GM21528 (cell line): ENCODE data around the gene NOC4L.
"Not testable (repeated sequence)": the region's sequence is repeated elsewhere in the genome, so short reads cannot be mapped to it uniquely, and the experiment has no call there.

Experiments
- ATAC-seq: cut with Tn5 transposase; IDR thresholded peaks from one replicate; pipeline ENCODE4 v1.9.1; 2021; ENCODE audit warnings: mild to moderate bottlenecking, moderate library complexity; ENCODE audit not compliant: unreplicated experiment, low FRiP score

Gene NOC4L

DNA sequence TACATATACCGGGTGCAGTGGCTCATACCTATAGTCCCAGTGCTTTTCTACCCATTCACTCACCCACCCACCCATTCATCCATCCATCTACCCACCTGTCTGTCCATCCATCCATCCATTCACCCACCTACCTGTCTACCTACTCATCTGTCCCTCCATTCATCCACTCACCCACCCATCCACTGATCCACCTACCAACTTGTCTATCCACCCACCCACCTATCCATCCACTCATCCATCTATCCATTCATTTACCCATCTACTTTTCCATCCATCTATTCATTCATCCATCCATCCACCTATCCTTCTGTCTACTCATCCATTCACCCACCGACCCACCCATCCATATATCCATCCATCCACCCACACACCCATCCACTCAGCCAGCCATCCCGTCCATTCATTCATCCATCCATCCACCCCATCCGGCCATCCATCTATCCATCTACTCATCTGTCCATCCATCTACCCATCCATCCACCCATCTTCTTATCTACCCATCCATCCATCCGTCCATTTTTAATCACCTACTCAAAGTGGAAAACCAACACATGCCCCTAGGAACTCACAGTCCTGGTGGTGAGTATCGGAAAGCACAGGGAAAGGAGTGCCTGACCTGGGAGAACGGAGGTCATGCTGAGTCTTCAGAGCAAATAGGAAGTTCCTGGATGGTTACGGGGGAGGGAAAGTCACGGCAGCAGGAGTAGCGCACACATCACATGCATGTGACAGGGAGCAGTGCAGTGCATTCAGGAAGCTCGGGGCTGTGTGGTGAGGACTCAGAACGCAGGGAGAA, 20.1 kb upstream of the NOC4L start:
- no peak for ATAC-seq

DNA sequence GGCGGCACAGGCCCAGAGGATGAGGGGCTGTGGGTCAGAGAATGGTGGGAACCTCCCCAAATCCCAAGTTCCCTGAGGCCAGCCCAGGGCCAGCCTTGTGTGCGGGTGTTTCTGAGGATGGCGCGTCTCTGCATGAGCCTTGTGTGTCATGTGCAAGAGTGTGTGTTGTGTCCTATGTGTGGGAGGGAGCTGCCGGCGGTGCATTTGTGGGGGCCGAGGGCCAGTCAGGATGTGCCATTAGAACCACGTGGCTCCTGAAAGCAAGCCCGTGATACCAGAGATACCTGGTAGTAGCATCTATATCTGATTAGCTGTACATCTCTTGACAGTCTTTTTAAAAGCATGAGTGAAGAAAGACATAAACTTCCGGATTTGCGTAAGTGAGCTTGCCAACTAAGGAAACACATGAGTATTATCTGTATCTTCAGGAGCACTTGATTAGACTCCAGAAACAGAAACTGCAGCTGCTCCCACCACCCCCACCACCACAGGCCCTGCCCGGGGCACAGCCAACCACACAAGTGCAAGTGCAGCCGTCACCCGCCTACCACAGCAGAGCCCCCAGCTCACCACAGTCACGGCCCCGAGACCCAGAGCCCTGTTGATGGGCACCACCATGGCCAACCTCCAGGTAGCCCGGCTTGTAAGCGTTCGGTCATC, 19.4 kb upstream of the NOC4L start:
- no peak for ATAC-seq

DNA sequence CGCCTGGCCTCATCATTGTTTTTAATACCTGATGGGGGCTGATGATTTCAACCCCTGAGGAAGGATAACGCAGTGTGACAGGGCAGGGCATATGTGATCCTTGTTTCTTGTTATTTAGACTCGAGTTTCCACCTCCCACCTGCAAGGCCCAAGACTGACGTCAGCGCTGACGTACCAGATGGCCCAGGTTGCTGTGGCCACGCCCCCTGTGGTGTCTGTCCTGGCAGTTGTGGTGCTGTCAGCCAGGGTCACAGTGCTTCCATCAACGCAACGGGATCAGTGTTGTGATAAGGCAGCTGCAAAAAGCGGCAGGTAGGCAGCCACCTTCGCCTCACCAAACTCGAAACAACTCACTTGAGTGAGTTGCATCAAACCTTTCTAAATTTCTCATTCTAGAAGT, 18.5 kb upstream of the NOC4L start:
- no peak for ATAC-seq

DNA sequence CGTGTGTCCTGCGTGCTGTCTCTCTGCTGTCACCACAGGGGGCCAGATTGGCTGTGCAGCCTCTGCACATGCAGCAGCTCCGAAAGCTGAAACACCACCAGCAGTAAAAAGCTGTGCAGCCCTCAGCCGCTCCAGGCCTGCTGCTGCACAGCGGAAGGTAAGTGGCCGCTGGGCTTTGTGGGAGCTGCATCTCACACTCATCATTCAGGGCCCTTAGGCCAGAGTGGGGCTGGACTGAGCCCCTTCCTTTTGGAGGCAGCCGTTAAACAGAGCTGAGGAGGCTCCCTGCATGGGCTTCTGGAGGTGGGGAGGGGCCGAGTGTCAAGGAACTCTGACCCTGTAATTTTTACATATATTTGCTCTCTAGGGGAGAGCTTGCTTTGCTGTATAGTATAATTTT, 17.2 kb upstream of the NOC4L start:
- no peak for ATAC-seq

DNA sequence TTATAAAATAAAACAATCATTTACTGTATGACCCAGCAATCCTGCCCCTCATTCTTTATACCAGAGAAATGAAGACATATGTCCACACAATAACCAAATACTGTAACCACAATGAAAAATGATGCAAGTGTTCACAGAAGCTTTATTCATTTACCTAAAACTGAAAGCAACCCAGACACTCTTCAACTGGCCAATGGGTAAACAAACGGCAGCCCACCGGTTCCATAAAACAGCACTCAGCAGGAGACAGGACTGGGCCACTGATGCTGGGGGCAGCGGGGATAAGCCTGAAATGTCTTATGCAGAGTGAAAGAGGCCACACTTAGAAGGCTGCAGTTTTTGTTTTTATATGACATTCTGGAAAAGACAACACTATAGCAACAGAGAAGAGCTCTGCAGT, 15.2 kb upstream of the NOC4L start:
- ATAC-seq, result no peak

- ATAC-seq, result no peak
Measured at GRCh38 chr12:132130690-132131089, 13.6 kb upstream of the NOC4L start.

GRCh38 chr12:132131229-132131628, 13.0 kb upstream of the NOC4L start:
- ATAC-seq, result no peak

DNA sequence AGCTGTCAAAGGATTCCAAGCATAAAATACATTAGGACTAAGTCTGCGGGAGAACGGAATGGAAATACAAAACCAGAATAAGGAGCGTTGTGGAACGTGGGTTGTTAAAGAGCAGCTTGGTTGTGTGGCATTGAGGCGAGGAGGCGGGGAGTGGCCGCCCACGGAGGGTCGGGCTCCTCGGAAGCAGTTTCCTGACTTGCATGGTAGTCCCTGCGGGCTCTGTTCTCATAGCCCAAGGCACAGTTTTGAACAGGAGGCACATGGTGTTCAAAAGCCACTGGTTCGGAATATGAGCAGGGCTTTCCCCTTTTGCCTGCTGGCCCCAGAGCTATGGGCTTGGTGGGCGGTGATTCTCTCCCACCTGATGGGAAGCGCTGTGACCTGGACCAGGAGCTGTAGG, 12.3 kb upstream of the NOC4L start:
- ATAC-seq, result no peak

DNA sequence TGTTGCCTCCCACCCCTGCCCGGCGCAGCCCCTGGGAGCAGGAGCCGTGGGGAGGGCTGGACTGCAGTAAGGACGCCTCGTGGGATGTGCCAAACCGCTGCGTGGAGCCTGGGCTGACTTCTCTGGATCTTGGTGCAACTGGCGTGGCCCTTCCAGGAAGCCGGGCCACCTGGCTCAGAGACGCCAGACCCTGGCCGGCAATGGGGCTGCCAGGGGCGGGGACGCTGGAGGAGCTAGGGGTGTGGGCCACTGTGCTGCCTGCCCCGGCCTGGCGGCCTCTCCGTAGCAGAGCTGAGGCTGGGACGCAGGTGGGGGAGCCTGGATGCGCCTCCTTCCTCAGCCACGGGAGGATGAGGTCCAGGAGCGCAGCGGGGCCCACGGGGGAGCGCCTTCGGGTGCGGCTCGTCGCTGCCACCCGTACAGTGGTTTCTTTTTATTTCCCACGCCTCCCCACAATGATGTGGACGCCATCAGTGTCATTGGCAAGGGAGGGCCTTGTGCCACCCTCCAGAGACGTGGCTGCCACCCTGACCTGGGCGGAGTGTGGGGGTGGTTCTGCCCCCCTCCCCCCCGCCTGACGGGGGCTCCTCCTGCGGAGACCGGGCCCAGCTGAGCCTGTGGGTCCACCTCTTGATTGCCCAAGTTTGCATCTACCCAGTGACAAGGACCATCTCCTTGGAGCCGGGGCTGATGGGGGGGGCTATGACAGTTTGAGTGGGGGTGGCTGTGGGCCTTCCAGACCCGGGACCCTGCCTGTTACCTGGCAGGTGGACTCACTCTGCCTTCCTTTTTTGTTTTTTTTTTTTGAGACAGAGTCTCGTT, 11.4 kb upstream of the NOC4L start:
- ATAC-seq, result no peak

- ATAC-seq, result no peak
Measured at GRCh38 chr12:132133952-132134652, 10.2 kb upstream of the NOC4L start.

GRCh38 chr12:132134653-132135183, 9.5 kb upstream of the NOC4L start:
- not testable (repeated sequence) for ATAC-seq

GRCh38 chr12:132136226-132136625, 8.0 kb upstream of the NOC4L start:
- not testable (repeated sequence) for ATAC-seq

DNA sequence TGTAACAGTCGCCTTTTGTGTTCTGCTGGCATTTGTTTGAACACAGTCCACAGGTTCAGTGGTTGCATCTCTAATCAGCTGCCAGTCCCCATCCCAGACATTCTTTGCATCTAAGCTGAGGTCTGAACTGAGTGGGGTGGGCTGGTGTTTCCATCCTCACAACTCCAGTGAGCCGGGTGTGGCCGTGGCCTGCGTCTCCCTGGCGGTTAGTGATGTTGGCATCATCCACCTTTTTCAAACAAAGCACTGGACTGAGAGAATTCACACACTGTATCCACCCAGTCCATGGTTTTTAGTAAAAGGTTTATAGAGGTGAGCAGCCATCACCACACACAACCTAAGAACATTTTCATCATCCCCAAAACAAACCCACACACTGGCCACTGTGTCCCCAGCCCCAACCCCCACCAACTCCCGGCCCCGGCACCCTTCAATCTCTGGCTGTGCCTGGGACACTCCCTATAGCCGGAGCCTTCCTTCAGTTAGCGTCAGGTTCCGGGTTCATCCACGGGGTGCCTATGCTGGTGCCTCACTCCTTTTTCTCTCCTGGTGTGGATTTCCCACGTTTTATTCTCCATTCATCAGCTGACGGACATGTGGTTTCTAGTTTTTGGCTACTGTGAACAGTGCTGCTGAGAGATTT, 6.7 kb upstream of the NOC4L start:
- ATAC-seq, result no peak

GRCh38 chr12:132138941-132139871, 5.1 kb upstream of the NOC4L start:
- ATAC-seq, result no peak

DNA sequence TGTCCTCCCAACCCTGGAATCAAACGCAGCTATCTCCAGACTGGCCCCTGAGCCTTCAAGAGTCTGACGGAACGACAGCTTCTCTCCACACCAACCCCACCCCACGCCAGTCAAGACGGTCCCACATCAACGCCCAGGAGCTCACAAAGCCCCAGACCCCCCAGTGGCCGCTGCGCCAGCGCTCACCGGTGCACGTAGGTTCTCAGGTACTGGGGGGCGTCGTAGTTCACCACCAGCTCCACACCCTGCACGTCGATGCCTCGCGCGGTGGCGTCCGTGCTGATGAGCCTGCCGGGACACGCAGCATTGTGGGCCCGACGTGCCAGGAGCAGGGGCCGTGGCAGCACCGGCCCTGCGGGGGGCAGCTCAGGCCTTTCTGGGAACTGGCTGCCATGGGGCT, 4.3 kb upstream of the NOC4L start:
- no peak for ATAC-seq

DNA sequence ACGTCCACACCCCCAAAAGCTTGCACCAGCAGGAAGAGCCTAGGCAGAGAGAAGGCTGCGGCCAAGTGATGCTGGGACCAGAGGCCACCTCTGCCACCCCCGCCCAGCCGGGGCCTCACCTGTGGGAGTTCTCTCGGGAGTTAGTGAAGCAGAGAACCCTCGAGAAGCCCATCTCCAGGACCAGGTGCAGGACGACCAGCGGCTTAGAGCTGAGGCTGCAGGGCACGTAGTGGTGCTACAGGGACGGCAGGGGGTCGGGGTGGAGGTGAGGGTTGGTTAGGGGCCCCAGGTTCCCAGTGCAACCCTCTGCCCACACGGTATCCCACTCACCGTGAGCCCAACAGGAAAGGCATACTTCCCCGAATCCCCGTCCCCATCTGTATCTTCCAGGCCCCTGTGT, 3.8 kb upstream of the NOC4L start:
- ATAC-seq, result no peak

GRCh38 chr12:132140918-132141841, 3.1 kb upstream of the NOC4L start:
- ATAC-seq, result no peak
